NCI-H748 (cell line): ENCODE measurements around the gene RPL35A.
"Not testable (repeated sequence)": the region's sequence is repeated elsewhere in the genome, so short reads cannot be mapped to it uniquely, and the experiment has no call there.

Experiments
- DNase-seq: peaks from one replicate; lab custom pipeline; 2025; ENCODE audit not compliant: unreplicated experiment; lab: John Stamatoyannopoulos, UW

The RPL35A gene

DNA sequence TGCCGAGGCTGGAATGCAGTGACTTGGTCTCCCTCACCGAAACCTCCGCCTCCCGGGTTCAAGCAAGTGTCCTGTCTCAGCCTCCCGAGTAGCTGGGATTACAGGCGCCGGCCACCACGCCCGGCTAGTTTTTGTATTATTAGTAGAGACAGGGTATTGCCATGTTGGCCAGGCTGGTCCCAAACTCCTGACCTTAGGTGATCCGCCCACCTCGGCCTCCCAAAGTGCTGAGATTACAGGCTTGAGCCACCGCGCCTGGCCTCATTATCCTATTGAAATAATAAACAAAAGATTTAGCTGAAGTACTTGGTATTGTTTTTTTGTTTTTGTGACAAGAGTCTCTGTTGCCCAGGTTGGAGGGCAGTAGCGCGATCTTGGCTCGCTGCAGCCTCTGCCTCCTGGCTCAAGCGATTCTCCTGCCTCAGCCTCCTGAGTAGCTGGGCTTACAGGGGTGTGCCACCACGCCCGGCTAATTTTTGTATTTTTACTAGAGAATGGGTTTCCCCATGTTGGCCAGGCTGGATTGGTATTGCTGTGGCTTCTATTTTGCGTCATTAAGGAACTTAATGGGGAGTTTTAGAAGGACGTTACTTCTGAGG, 1.5 kb downstream of the RPL35A start:
- DNase-seq, result no peak

DNA sequence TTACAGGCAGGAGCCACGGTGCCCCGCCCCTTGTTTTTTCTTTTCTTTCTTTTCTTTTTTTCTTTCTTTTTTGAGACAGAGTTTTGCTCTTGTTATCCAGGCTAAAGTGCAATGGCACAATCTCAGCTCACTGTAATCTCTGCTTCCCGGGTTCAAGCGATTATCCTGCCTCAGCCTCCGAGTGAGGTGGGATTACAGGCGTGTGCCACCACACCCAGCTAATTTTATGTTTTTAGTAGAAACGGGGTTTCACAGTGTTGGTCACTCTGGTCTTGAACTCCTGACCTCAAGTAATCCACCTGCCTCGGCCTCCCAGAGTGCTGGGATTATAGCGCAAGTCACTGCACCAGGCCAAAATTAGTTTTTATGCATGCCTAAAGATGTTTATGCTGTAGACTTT, 2.5 kb downstream of the RPL35A start:
- DNase-seq, result no peak

DNA sequence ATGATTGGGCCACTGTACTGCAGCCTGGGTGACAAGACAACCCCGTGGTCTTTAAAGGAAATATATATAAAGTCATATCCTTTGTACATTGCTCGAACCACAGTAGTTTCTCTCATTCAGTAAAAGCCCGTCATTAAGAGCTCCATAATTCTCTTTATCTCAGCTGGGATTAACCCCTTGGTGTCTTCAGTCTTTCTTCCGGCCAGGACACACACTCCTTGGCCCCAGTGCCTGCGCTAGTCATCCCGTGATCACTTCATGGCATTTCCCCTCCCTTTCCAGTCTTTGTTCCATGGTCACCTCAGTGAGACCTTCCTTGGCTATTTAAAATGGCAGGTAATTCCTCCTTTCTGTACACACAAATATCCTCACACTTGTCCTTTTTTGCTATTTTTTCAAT, 3.3 kb downstream of the RPL35A start:
- DNase-seq, result no peak

DNA sequence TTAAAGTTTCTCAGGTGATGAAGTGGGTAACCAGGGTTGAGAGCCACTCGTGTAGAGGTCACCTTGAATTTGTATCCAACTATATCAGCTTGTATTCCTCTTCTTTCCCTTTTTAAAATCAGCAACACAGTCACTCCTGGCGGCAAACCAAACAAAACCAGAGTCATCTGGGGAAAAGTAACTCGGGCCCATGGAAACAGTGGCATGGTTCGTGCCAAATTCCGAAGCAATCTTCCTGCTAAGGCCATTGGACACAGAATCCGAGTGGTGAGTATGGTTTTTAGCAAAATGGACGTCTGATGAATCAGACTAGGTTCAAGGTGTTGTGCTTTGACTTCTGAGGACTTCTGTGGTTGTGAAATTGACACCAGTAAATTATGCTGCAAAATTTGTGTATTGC, 3.9 kb downstream of the RPL35A start:
- no peak for DNase-seq

GRCh38 chr3:197955892-197956477, 6.0 kb downstream of the RPL35A start:
- DNase-seq, result no peak

GRCh38 chr3:197956626-197956988, 6.6 kb downstream of the RPL35A start:
- DNase-seq, result no peak

DNA sequence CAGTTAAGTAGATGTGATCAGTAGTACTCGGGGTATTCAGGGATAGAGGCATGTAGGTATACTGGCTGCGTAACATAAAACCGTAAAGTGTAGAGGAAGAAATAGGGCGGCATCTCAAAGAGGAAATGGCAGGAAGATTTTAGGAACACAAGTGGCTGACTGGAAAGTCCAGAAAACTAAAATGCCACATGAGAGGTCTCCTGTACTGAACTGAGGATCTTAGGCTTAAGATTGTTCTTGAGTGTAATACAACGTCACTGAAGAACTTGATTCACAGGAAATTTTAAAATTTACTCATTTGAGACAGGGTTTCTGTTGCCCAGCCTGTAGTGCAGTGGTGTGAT, 7.8 kb downstream of the RPL35A start:
- DNase-seq, result no peak

DNA sequence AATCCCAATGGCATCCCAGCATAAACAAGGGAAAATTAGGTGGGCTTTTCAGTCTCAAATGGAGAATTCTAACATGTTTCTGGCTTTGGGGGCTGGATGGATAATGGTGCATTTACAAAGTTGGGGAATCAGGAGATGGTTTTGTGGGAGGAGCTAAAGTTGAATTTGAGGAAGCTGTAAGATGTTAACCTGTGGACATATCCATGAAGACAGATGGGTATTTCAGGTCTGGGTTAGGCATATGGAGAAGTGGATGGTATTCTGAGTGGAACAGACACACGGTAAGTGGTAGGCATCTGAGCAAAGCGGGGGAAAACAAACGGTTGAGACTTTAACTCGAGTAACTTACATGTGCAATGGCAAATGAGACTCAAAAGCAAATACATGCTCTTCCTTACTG, 8.4 kb downstream of the RPL35A start:
- no peak for DNase-seq

DNA sequence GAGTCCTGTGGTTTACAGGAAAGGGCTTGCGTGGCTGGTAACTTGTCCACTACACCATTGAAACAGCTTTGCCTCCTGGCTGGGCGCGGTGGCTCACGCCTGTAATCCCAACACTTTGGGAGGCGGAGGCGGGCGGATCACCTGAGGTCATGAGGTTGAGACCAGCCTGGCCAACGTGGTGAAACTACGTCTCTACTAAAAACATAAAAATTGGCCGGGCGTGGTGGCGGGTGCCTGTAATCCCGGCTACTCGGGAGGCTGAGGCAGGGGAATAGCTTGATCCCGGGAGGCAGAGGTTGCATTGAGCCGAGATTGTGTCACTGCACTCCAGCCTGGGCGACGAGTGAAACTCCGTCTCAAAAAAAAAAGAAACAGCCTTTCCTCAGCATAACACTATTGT, 8.9 kb downstream of the RPL35A start:
- not testable (repeated sequence) for DNase-seq

GRCh38 chr3:197959500-197959890, 9.5 kb downstream of the RPL35A start:
- no peak for DNase-seq

DNA sequence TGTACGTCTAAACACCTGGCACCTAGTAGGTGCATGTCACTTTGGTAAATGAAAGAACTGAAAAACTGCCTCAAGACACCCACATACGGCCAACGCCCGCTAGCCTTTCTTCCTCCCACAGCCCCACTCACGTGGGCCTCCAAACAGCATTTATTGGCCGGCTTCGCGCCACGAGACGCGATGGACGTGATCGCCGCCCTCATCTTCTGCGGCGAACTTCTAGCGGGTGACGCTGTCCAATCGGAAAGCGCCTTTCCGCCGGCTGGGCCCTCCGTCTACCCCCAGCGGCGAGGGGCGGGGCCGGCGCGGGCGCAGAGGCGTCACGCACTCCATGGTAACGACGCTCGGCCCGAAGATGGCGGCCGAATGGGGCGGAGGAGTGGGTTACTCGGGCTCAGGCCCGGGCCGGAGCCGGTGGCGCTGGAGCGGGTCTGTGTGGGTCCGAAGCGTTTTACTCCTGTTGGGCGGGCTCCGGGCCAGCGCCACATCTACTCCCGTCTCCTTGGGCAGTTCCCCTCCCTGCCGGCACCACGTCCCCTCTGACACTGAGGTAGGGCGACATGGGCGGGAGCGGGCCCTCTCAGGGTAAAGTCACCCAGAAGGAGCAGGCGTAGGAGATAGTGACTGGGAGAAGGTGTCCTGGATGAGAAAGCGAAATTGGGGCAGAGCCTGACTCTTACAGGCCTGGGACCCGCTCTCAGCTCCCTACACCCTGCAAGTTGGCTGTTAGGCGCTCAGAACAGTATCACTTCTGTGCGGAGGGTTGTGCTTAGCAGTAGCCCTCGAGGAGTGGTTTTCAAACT, 10.1 kb downstream of the RPL35A start, which contains the start of gene LMLN:
Gene LMLN (plus strand): TSS at position 327 of the 803 bp plus-strand sequence. CDS start 29 bp downstream, at position 356.
- peak; percentile 93 for DNase-seq

DNA sequence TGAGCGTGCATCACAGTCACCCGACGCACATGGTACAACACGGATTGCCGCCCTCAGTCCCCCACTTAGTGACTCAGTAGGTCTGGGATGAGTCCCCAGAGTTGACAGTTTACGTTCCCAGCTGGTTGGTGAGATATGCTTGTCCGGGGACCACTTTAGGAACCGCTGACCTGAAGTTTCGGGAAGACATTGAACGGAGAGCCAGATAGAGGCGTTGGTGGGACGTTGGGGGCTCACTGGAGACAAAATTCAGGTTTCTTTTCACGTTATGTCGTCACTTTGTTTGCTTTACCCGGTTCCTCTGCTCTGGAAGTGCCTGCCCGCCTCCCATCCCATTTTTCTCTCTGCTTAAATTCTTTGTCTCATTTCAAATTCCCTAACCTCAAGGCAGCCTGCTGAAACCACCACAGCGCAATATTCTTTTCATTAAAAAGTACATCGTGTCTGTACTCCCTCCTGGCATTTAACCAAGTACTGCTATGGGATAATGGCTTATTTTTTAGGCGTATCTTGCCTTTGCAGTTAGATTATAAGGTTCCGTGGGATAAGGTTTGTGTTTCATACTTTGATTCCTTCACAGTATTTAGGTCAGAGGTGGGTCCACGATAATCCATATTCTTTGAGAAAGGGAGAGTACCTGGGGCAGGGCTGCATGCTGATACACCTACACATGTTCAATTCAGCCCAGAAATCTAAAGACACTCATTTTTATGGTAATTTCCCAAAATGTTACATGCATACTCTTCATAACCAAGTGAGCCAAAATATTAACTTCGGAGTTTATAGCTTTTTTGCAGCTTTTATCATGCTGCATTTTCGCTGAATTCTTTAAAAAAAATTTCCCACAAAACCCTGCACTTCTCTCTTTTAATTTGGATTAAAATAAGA, 10.9 kb downstream of the RPL35A start:
- DNase-seq, result no peak

- no peak for DNase-seq
These were observed 11.6 kb downstream of the RPL35A start for GRCh38 chr3:197961582-197961945.

- DNase-seq, result no peak
These were observed 13.1 kb downstream of the RPL35A start for GRCh38 chr3:197963019-197963637.

- DNase-seq, result not testable (repeated sequence)
These were observed 17.5 kb downstream of the RPL35A start for GRCh38 chr3:197967337-197967989.

- DNase-seq, result no peak
These were observed 20.6 kb downstream of the RPL35A start for GRCh38 chr3:197970588-197970987.

DNA sequence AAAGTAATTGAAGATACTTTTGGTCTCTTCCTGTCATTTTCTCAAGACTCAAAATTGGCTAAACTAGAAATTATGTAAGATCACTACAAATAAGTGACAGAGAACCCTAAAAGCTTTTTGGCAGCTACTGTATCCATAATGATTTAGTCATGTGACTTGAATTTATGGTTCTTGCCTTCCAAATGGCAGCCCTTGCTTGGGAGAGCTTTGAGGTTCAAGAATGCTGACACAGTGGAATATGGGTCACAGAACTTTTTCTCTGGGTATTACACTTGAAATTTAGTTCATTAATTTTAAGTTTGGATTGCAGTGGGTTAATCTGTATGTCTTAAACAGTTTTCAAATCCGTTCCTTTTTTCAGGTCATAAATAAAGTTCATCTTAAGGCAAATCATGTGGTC, 24.0 kb downstream of the RPL35A start:
- no peak for DNase-seq

DNA sequence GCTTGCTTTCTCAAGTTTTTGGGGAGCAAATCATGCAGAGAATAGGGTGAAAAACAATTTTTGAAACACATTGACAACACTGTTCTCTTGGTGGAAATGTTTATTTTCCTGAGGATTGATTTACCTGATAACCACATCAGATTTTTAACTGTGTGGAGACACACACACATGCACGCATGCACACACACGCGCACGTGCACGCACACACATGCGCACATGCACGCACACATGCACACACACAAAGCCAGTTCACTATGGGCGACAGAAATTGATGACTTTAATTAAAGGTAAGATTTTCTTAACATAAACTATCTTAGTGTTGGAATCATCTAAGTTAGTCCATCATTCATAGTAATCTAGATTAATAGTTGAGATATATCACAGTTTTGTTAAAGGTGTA, 25.3 kb downstream of the RPL35A start:
- no peak for DNase-seq

GRCh38 chr3:197983076-197983475, 33.1 kb downstream of the RPL35A start:
- no peak for DNase-seq

DNA sequence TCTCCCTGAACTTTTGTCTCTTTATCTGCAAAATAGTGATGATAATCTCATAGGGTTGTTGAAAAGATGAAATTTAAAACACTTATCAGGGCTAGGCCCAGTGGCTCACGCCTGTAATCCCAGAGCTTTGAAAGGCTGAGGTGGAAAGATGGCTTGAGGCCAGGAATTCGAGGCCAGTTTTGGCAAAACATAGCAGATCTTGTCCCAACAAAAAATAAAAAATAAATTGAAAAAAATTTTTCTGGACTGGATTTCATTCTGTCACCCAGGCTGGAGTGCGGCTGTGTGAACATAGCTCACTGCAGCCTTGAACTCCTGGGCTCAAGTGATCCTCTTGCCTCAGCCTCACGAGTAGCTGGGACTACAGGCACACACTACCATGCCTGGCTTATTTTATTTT, 39.7 kb downstream of the RPL35A start:
- no peak for DNase-seq

DNA sequence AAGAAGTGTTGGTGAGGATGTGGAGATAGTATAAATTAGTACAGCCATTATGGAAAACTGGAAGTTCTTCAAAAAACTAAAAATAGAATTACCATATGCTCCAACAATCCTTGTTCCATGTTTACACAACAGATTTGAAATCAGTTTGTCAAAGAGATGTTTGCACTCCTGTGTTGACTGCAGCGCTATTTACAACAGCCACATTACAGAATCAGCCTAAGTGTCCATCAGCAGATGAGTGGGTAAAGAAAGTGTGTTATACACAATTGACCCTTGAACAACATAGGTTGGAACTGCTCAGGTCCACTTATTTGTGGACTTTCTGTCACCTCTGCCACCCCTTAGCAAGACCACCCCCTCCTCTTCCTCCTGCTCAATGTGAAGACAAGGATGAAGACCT, 44.7 kb downstream of the RPL35A start:
- DNase-seq, result peak; percentile 0
